SK-N-MC (cell line): ENCODE data around the gene GPR17.

Experiments used
- EZH2 ChIP-seq: fragments of 200-600 bp; sonication (generic); IDR thresholded peaks from one replicate; pipeline ENCODE4 v1.6.1; 2017; ENCODE audit warnings: antibody characterized with exemption
- POLR2AphosphoS5 ChIP-seq: IDR thresholded peaks from 2 replicates; pipeline ENCODE4 v1.6.1; 2012; ENCODE audit warnings: mild to moderate bottlenecking, low read depth, low read length, borderline replicate concordance

DNA sequence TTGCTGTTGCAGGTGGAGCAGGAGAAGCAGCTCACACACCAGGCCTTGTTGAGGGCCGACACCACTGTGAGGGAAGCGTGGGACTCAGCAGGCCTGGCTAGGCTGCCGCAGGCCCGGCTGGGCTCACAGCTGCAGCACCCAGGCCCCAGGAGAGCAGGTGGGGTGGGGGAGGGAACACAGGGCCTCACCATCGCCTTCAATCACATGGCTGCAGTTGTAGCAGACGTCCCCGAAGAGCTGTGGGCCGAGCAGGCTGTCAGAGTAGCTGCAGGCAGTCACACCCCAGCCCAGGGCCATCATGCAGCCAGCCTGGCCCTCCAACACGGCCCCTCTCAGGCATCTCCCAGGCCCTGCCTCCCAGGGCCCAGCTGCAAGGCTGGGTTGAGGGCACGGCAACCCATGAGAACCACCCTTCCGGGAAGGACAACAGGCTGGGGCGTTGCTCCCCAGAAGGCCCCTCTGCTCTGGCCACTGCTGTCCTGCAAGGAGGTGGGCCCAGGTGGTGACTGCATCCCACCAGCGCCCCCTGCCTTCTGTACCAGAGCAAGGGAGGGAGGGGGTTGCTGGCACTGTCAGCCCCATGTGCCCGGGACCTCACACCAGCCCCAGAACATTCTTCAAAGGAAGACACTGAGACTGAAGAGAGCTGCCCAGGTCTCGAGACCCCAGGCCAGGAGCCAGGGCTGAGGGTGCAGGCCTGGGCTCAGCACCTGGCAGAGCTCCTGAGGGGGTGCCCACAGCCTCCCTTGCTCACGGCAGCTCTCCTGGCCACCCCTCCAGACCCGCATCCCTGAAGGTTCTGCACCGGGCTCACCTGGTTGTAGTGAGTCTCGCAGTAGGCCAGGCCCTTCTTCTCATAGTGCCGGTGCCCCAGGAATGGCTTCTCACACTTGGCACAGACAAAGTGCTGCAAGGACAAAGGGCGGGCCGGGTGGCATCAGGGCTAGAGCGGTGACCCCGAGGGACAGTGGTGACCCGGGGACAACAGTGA lies 5.6 kb upstream of the GPR17 start:
- no peak for TF ChIP-seq EZH2
- TF ChIP-seq POLR2AphosphoS5, result no peak
